Panc1 (cell line): ENCODE data around the gene UNC13B. TPM values are rescaled to one million over a fixed set of nuclear protein-coding genes. Genes with fewer than 3 reads are reported as not detected.

Experiments used
- ATAC-seq: fragments of 200-7000 bp; cut with Tn5 transposase; 2 replicates; pipeline ENCODE4 v1.9.1; 2020; ENCODE audit warnings: mild to moderate bottlenecking, moderate library complexity
- BruUV-seq: library from RNA; stranded (reverse); fragments of 400-500 nt; replicated peaks from 2 replicates; lab custom pipeline; 2021; lab: Mats Ljungman, UMichigan
- CTCF ChIA-PET: fragments of 300-600 bp; sonication (Branson Sonifier 250); formaldehyde crosslinking; loops from one replicate; lab custom pipeline; 2022; ENCODE audit warnings: antibody characterized with exemption; lab: Charles Lee
- POLR2A ChIA-PET: fragments of 300-600 bp; sonication (Branson Sonifier 250); formaldehyde crosslinking; loops from one replicate; lab custom pipeline; 2022; ENCODE audit warnings: antibody characterized with exemption; lab: Charles Lee
- DNase-seq: peaks from one replicate; pipeline ENCODE4 v3.0.0-alpha.2; 2010; ENCODE audit warnings: low read depth, low spot score
- H3K27ac ChIP-seq: 2 replicates; pipeline ENCODE4 v1.5.1; 2011; ENCODE audit warnings: mild to moderate bottlenecking, low read length, inconsistent platforms
- H3K27me3 ChIP-seq: fragments of 200-500 bp; sonication (Bioruptor generic); 2 replicates; pipeline ENCODE4 v1.6.0; 2014; ENCODE audit warnings: low read length, inconsistent platforms; ENCODE audit not compliant: control insufficient read depth, insufficient read depth
- H3K36me3 ChIP-seq: fragments of 200-500 bp; sonication (Bioruptor generic); 2 replicates; pipeline ENCODE4 v1.5.1; 2014; ENCODE audit warnings: inconsistent platforms, mild to moderate bottlenecking, low read length, moderate library complexity; ENCODE audit not compliant: control insufficient read depth, insufficient read depth
- H3K4me1 ChIP-seq: 2 replicates; pipeline ENCODE4 v1.5.1; 2011; ENCODE audit warnings: inconsistent platforms, mild to moderate bottlenecking, low read length, moderate library complexity; ENCODE audit not compliant: control insufficient read depth, insufficient read depth
- H3K4me3 ChIP-seq, 2 experiments: 2 replicates each; pipeline ENCODE4 v1.5.1; 2011 to 2012; ENCODE audit warnings: low read depth in 2 of 2, low read length in 2 of 2, mild to moderate bottlenecking in 2 of 2, inconsistent platforms in 1 of 2, moderate library complexity in 1 of 2
- H3K9me3 ChIP-seq: fragments of 200-500 bp; sonication (Bioruptor generic); 2 replicates; pipeline ENCODE4 v1.5.1; 2014; ENCODE audit warnings: low read depth, mild to moderate bottlenecking, inconsistent platforms, low read length, moderate library complexity; ENCODE audit not compliant: control insufficient read depth, insufficient read depth
- POLR2AphosphoS5 ChIP-seq: IDR thresholded peaks from 2 replicates; pipeline ENCODE4 v1.6.1; 2012; ENCODE audit warnings: mild to moderate bottlenecking, low read depth, low read length, moderate library complexity
- REST ChIP-seq, 2 experiments: IDR thresholded peaks; 2 replicates each; pipeline ENCODE4 v1.6.1; 2011 to 2012; ENCODE audit warnings: low read depth in 2 of 2, control low read depth in 1 of 2, low read length in 1 of 2, mild to moderate bottlenecking in 1 of 2, moderate library complexity in 1 of 2; ENCODE audit not compliant: insufficient read depth in 1 of 2
- SIN3A ChIP-seq: IDR thresholded peaks from 2 replicates; pipeline ENCODE4 v1.6.1; 2012; ENCODE audit warnings: low read depth, mild to moderate bottlenecking, low read length, moderate library complexity, borderline replicate concordance; ENCODE audit not compliant: insufficient read depth
- TCF7L2 ChIP-seq: IDR thresholded peaks from 2 replicates; pipeline ENCODE4 v1.6.1; 2011; ENCODE audit warnings: mild to moderate bottlenecking, low read depth, low read length, inconsistent platforms
- in situ Hi-C: cut with HindIII; loops from 2 replicates; pipeline ENCODE4 v1.10.0; 2016; ENCODE audit warnings: low sequenced_read_pairs, low pct_unique_long_range_greater_than_20kb
- intact Hi-C: fragments of 100-400 bp; cut with micrococcal nuclease; formaldehyde crosslinking; loops from one replicate; pipeline ENCODE4 v1.10.0; 2022; ENCODE audit not compliant: unreplicated experiment
- total RNA-seq: library from RNA; stranded (reverse); gene quantifications from one replicate; pipeline ENCODE4 v1.2.1, GENCODE V29; 2021; ENCODE audit not compliant: unreplicated experiment

Gene UNC13B
- total RNA-seq, 1 experiment from 2014 or later: 35.2 TPM

GRCh38 chr9:35294066-35294465 lies 132.3 kb downstream of the UNC13B start:
- ChIA-PET CTCF (interaction anchor here (0.7 kb wide), 1 partner anchor 228 kb away, joined by 3 read pairs; no protein-coding TSS in a partner anchor), POLR2A (no interaction called here)
- in situ Hi-C loops: no loop called here
- no peaks in the 10 kb centered on the region for H3K36me3 ChIP-seq
- no peak for TF ChIP-seq SIN3A
- no peak for TF ChIP-seq POLR2AphosphoS5
- no peak for TF ChIP-seq REST (IDR thresholded peaks at IDR 0.05; ENCODE audit: insufficient read depth in 1 of 2, low read depth in 2 of 2, low read length in 1 of 2)
- no TSS peak for BruUV-seq
- no peak for DNase-seq
- H3K4me1 ChIP-seq: no peaks in the 10 kb centered on the region
- no peak overlapping the region for H3K27ac ChIP-seq
- no peak for ATAC-seq
- intact Hi-C loops: no loop called here
- no peaks in the 10 kb centered on the region for H3K9me3 ChIP-seq
- H3K4me3 ChIP-seq: no peak overlapping the region
- no peaks in the 10 kb centered on the region for H3K27me3 ChIP-seq

- in situ Hi-C loops: no loop called here
- DNase-seq: no peak
- Histone ChIP-seq H3K4me1 (no peaks in the 10 kb centered on the region), H3K27ac (no peak overlapping the region), H3K4me3 (no peak overlapping the region), H3K27me3 (no peaks in the 10 kb centered on the region), H3K36me3 (no peaks in the 10 kb centered on the region), H3K9me3 (no peaks in the 10 kb centered on the region)
- POLR2A ChIA-PET: no interaction called here
- no peak for ATAC-seq
- no TSS peak for BruUV-seq
- CTCF ChIA-PET: interaction anchor here (0.7 kb wide), 1 partner anchor 228 kb away, joined by 3 read pairs; no protein-coding TSS in a partner anchor
- intact Hi-C loops: no loop called here
- TF ChIP-seq SIN3A: no peak
- TF ChIP-seq REST (IDR thresholded peaks at IDR 0.05; ENCODE audit: insufficient read depth in 1 of 2, low read depth in 2 of 2, low read length in 1 of 2): no peak
- TF ChIP-seq TCF7L2: no peak
Observed at GRCh38 chr9:35294556-35294955, 132.7 kb downstream of the UNC13B start.
